Activated gamma-delta T cell treated with Interleukin-2 at 50 U/mL for 16 hours (primary cell): ENCODE results near the gene SPAG9.
"Not testable (repeated sequence)": the region's sequence is repeated elsewhere in the genome, so short reads cannot be mapped to it uniquely, and the experiment has no call there.

ENCODE experiments used
- DNase-seq: peaks from one replicate; pipeline ENCODE4 v3.0.0-alpha.2; 2020

The SPAG9 gene

GRCh38 chr17:51128076-51128475, 7.4 kb upstream of the SPAG9 start:
- DNase-seq = no peak

- no peak for DNase-seq
These were observed 4.2 kb upstream of the SPAG9 start for GRCh38 chr17:51124640-51125503.

DNA sequence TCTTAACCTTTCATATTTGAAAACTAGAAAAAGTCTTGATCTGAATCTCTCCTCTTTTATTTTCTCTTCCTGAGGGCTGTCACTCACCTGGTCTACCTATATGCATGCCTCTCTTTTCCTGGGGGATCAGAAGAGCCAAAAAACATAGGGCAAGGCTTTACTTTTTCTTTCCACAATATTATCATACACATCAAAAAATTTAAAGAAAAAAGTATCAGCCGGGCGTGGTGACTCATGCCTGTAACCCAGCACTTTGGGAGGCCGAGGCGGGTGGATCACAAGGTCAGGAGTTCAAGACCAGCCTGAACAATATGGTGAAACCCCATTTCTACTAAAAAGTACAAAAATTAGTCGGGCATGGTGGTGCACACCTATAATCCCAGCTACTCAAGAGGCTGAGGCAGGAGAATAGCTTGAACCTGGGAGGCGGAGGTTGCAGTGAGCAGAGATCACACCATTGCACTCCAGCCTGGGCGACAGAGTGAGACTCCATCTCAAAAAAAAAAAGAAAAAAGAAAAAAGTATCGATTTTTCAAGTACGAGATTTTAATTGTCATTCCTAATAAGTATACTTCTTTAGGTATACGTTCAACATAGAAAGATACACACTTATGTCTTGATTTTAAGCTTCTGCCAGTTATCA, 1.9 kb upstream of the SPAG9 start:
- not testable (repeated sequence) for DNase-seq

DNA sequence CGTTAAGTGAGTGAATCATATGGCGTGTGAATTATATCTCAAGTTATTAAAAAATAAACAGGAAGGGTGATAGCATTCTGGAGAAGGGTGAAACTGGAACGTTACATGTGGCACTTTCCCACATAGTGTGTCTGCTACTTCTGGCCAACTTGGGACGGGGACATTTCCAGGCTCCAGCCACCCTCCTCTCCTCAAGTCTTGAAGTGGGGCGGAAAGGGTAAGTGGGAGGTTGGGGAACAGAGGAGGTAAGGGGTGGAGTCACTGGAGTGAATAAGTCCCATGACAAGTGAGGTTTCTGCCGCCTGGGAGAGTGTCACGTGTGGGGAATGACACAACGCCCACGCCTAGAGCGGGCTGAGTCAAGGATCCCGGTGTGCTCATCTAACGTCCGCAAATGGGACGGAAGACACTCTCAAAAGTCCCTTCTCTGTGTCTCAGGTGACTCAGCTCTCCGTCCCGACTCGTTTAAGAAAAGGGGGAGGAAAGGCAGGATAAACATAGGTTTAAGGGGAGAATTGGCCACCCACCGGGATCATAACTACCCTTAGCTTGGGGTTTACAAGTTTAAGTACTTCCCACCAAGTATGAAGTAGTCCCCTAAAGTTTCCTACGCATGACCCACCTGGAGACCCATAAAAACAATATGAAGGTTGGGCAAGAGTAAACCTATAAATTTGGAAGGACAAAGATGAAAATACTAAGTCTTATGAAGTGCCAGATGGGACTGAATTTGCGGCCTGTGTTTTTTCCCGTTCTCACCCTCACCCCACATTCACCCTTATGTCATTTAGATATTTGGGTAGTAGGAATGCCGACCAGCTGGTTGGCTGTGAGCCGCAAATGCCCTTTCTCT, 1.2 kb upstream of the SPAG9 start:
- peak; percentile 41 for DNase-seq

DNA sequence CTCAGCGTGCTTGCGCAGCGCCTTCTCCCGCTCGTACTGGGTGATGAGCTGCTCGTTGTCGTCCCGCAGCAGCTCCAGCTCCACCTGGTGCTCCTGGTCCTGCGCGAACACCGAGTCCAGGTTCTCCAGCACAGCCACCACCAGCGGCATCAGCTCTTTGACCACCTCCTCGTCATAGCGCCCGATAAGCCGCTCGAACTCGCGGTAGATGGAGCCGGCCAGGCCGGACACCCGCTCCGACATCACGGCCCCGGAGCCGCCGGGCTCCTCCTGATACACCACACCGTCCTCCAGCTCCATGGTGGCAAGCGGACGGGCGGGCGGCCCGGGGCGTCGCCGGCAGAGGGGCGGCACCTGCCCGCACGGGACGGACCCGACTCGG, 320 bp downstream of the SPAG9 start:
- peak; percentile 31 for DNase-seq

GRCh38 chr17:51119415-51120356, 982 bp downstream of the SPAG9 start:
- DNase-seq = peak; percentile 39

GRCh38 chr17:51118330-51119195, 2.1 kb downstream of the SPAG9 start:
- DNase-seq = no peak

DNA sequence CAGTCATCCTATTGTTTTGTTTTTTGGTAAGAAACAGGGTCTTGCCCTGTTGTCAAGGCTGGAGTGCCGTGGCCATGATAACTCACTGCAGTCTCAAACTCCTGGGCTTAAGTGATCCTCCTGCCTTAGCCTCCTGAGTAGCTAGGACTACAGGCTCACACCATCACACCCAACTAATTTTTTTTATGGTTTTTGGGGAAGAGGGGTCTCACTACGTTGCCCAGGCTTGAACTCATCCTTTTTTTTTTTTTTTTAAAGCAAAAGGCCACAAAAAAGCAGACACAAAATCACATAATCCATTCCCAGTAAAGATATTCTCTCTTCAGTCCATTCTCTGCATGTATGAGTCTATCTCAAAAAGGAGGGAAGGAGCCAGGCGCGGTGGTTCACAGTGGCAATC, 5.5 kb downstream of the SPAG9 start:
- no peak for DNase-seq

DNA sequence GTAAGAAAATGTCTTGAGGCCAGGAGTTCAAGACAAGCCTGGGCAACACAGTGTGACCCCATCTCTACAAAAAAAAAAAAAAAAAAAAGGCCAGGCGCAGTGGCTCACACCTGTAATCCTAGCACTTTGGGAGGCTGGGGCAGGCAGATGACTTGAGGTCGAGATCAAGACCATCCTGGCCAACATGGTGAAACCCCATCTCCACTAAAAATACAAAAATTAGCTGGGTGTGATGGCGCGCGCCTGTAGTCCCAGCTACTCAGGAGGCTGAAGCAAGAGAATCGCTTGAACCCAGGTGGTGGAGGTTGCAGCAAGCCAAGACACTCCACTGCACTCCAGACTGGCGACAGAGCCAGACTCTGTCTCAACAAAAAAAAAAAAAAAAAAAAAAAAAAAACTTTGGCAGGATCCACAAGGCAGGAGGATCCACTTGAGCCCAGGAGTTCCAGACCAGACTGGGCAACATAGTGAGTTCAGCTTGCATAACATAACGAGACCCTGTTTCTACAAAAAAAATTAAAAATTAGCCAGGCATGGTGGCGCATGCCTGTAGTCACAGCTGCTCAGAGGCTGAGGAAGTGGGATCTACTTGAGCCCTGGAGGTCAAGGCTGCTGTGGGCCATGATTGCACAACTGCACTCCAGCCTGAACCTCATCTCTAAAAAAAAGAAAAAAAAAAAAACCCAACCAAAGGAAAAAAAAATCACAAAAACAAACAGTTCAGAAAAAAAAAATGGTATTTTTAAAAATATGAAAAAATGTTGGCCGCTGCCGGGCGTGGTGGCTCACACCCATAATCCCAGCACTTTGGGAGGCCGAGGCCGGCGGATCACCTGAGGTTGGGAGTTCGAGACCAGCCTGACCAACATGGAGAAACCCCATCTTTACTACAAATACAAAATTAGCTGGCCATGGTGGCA, 8.1 kb downstream of the SPAG9 start:
- not testable (repeated sequence) for DNase-seq

- no peak for DNase-seq
These were observed 12.9 kb downstream of the SPAG9 start for GRCh38 chr17:51107778-51108177.

DNA sequence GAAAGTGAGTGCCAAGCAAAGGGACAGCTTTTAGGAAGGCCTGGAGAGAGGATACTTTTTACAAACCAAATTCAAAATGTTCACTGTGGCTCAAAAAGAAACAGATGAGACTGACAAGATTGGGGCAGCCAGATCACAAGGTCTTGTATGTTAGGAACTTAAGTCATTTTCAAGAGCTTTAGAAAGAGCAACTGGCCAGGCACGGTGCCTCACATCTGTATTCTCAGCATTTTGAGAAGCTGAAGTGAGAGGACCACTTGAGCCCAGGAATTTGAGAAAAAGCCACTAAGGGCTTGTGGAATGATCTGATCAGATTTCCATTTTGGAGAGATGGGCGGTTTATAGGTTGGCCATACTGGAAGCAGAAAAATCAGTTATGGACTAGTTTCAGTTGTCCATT, 17.2 kb downstream of the SPAG9 start:
- DNase-seq = no peak

DNA sequence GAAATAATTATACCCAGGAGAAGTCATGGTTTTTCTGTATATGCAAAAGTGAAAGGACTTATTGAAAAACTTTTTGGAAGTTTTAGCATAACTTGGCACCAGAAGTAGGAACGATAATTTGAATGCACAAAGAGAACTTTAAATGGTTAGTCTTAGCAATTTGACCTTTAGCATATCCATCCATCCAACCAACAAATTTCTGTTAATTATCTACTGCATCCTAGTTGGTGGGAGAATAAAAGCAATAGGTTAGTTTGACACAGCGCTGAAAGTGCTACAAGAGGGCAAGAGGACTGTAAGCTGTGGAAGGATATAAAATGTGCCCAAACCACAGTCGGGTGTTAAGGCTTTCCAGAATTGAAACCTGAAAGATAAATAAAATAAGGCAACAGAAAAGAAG, 17.6 kb downstream of the SPAG9 start:
- DNase-seq = no peak

DNA sequence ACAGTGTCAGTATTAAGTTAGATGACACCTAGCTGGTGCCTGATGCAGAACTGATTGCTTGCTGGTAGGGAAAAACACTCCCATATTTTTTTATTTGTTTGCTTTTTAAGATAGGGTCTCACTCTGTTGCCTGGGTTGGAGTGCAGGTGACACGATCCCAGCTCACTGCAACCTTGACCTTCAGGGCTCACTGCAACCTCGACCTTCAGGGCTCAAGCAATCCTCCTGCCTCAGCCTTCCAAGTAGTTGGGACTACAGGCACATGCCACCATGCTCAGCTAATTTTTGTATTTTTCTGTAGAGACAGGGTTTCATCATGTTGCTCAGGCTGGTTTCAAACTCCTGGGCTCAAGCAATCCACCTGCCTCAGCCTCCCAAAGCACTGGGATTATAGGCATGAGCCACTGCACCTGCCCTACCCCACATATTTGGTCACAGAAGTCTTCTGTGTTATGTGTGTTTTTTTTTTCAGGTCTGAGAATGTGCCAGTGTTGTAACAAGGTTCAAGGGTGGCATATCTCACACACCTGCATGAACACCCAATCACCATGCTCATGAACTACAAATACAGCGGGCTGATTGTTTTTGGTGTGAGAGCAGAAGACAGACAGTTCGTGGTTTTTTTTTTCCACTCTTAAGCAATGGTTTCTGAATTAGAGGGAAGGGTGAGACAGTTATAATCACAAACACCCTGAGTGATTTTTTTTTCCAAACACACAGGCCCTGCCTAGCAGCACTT, 22.8 kb downstream of the SPAG9 start:
- no peak for DNase-seq

- DNase-seq = no peak
These were observed 29.0 kb downstream of the SPAG9 start for GRCh38 chr17:51091635-51092034.

GRCh38 chr17:51088868-51089267, 31.8 kb downstream of the SPAG9 start:
- not testable (repeated sequence) for DNase-seq

DNA sequence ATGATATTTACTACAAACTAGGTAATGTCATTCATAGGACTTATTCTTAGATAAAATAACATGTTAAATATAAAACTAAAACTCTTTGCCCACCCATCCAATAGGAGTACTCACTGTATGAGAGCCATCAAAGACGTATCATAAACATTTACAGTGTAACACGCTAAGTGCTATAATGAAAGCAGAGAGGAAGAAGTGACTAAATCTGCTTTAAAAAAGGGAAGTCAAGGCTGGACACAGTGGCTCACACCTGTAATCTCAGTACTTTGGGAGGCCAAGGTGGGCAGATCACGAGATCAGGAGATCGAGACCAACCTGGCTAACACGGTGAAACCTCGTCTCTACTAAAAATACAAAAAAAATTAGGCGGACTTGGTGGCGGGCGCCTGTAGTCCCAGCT, 32.4 kb downstream of the SPAG9 start:
- DNase-seq = no peak

GRCh38 chr17:51087072-51087757, 33.5 kb downstream of the SPAG9 start:
- DNase-seq = no peak

GRCh38 chr17:51085150-51085805, 35.4 kb downstream of the SPAG9 start:
- DNase-seq = no peak
